K562 (cell line): ENCODE measurements around the gene TBL1X. TPM values are rescaled to one million over a fixed set of nuclear protein-coding genes. Genes with fewer than 3 reads are reported as not detected.

Experiments used
- ADNP ChIP-seq: fragments of 200-800 bp; sonication (Bioruptor generic); IDR thresholded peaks from 2 replicates; pipeline ENCODE4 v1.6.1; 2016; ENCODE audit warnings: missing genetic modification characterization, missing compliant biosample characterization
- ARID1B ChIP-seq: fragments of 450-650 bp; IDR thresholded peaks from 2 replicates; pipeline ENCODE4 v1.6.1; 2016; ENCODE audit warnings: antibody characterized with exemption, mild to moderate bottlenecking, inconsistent platforms
- BACH1 ChIP-seq: fragments of 200-800 bp; sonication (Bioruptor generic); IDR thresholded peaks from 2 replicates; pipeline ENCODE4 v1.6.1; 2016; ENCODE audit warnings: missing genetic modification characterization, missing compliant biosample characterization
- CBFA2T3 ChIP-seq: fragments of 450-650 bp; IDR thresholded peaks from 2 replicates; pipeline ENCODE4 v1.6.1; 2017
- CCNT2 ChIP-seq: IDR thresholded peaks from 2 replicates; pipeline ENCODE4 v1.6.1; 2011; ENCODE audit warnings: borderline replicate concordance, low read depth, mild to moderate bottlenecking, moderate library complexity, mixed read lengths, low read length; ENCODE audit not compliant: insufficient read length; ENCODE audit errors: extremely low read depth
- DPF2 ChIP-seq: fragments of 450-650 bp; IDR thresholded peaks from 2 replicates; pipeline ENCODE4 v1.6.1; 2016
- MCM3 ChIP-seq: fragments of 450-650 bp; IDR thresholded peaks from 2 replicates; pipeline ENCODE4 v1.6.1; 2016
- RCOR1 ChIP-seq, 2 experiments: IDR thresholded peaks; 2 replicates each; pipeline ENCODE4 v1.6.1; 2012; ENCODE audit warnings: low read depth in 2 of 2, low read length in 2 of 2, borderline replicate concordance in 1 of 2, improper control_type of control experiment in 1 of 2
- SIX5 ChIP-seq, 2 experiments: IDR thresholded peaks; 2 replicates each; pipeline ENCODE4 v1.6.1; 2011; ENCODE audit warnings: low read length in 2 of 2, borderline replicate concordance in 1 of 2, low read depth in 1 of 2, mild to moderate bottlenecking in 1 of 2, moderate library complexity in 1 of 2; ENCODE audit not compliant: insufficient read depth in 1 of 2
- SNRNP70 ChIP-seq: fragments of 200-400 bp; formaldehyde crosslinking; optimal IDR thresholded peaks from 2 replicates; pipeline ENCODE3; 2017; ENCODE audit warnings: low read depth, low read length
- STAT5A ChIP-seq: IDR thresholded peaks from 2 replicates; pipeline ENCODE4 v1.6.1; 2012; ENCODE audit warnings: low read length, inconsistent platforms, borderline replicate concordance
- STAT5B ChIP-seq: fragments of 250-450 bp; sonication (Bioruptor Pico); IDR thresholded peaks from 2 replicates; pipeline ENCODE4 v1.8.0; 2021; ENCODE audit warnings: mild to moderate bottlenecking, inconsistent platforms
- SUPT5H ChIP-seq: fragments of 450-650 bp; IDR thresholded peaks from 2 replicates; pipeline ENCODE4 v1.6.1; 2016
- ZC3H4 ChIP-seq: sonication (generic); formaldehyde crosslinking; IDR thresholded peaks from 2 replicates; pipeline ENCODE4 v1.9.0; 2021; ENCODE audit warnings: missing genetic modification reagents, borderline replicate concordance
- ZNF134 ChIP-seq: fragments of 250-450 bp; sonication (Bioruptor Pico); conservative IDR thresholded peaks from 2 replicates; pipeline ENCODE4 v1.4.0; 2020
- ZNF586 ChIP-seq: fragments of 450-650 bp; formaldehyde crosslinking; conservative IDR thresholded peaks from 2 replicates; pipeline ENCODE4 v1.4.0; 2020; ENCODE audit warnings: mild to moderate bottlenecking, moderate library complexity
- polyA plus RNA-seq, 8 experiments: library from polyadenylated mRNA; depleted of rRNA in 4 of 8; stranded (reverse) in 5 of 8; unstranded in 3 of 8; fragments of >200 nt; fragmentation: Nextera tagmentation in 2 of 8; fragmentation: Illumina TruSeq in 1 of 8; extraction: Ambion mirVana in 2 of 8; extraction: Trizol in 1 of 8; gene quantifications; 2 replicates each; pipeline versions ENCODE4 v1.2.1 to v1.2.3, GENCODE V29; 2011 to 2014; ENCODE audit warnings: inconsistent platforms in 1 of 8, missing spikeins in 1 of 8
- total RNA-seq, 7 experiments: library from RNA; depleted of rRNA in 6 of 7; stranded (reverse); fragments of >200 nt in 6 of 7; fragmentation: Illumina TruSeq in 2 of 7; extraction: Trizol in 2 of 7; gene quantifications; 2 replicates each; pipeline versions ENCODE4 v1.2.1 to v1.2.3, GENCODE V29; 2011 to 2021; ENCODE audit warnings: low replicate concordance in 1 of 7
- TF ChIP-seq, protein P1 (sequence below): sonication (generic); formaldehyde crosslinking; IDR thresholded peaks from 2 replicates; pipeline ENCODE4 v1.8.0; 2023; ENCODE audit warnings: mild to moderate bottlenecking, missing genetic modification reagents
- TF ChIP-seq, protein P2 (sequence below): fragments of 150-350 bp; conservative IDR thresholded peaks from 2 replicates; pipeline ENCODE4 v1.6.1; 2014; ENCODE audit warnings: low read length
- TF ChIP-seq, protein P3 (sequence below): fragments of 450-650 bp; formaldehyde crosslinking; IDR thresholded peaks from 2 replicates; pipeline ENCODE4 v1.4.0; 2020; ENCODE audit warnings: mild to moderate bottlenecking
- TF ChIP-seq, protein P4 (sequence below): fragments of 450-650 bp; formaldehyde crosslinking; IDR thresholded peaks from 2 replicates; pipeline ENCODE4 v1.4.0; 2020; ENCODE audit warnings: mild to moderate bottlenecking, moderate library complexity
- TF ChIP-seq, protein P5 (sequence below), 2 experiments: fragments of 450-650 bp in 1 of 2; sonication (generic) in 1 of 2; formaldehyde crosslinking; conservative IDR thresholded peaks; 2 replicates each; pipeline versions ENCODE4 v1.4.0 to v1.8.1; 2020 to 2022; ENCODE audit warnings: mild to moderate bottlenecking in 1 of 2, missing genetic modification reagents in 1 of 2

The TBL1X gene
- total and polyA plus RNA-seq, 9 of the 15 experiments (the other 6 are each of a cell fraction or from before 2014, with no cell fraction given) = 6.0 to 49.6 (median 19.7) TPM

DNA sequence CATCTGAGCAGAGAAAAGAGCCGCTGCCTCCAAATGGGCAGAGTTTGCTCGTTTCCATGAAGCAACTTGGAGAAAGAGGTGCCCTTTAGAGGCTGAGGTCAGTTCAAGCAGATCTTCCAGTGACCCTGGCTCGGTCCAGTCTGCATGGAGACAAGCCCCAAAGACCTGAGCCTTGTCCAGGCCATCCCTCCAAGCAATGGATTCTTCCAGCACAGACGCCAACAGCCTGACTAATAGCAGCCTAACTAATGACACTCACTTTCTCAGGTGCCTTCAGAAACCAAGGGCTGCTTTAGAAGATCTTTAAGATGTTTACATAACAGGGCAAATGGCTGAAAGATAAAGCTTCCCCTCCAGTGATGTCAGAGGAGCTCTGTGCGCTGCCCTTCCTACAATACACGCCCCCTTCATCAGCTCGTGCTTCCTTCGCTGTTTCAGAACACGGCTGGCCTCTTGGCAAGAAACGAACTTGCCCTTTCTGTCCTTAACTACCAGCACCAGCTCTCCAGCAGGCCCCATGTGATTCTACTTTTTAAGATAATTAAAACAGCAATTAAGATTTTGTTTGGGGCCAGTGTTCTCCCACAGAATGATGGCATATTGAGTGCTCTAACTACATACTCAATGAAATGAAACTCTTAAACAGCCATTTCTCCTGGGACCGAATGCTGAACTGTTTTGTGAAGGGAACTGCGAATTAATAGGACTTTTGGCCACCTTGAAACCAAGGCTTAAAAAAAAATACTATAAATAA, 181.8 kb downstream of the TBL1X start (continued):
- TF ChIP-seq DPF2 (0 out of 2 replicates have a peak, but pooled peaks have one; percentile 18), ADNP (no peak), CBFA2T3 (peak; percentile 53), ZC3H4 (no peak), SUPT5H (no peak), RCOR1 (IDR thresholded peaks at IDR 0.05; ENCODE audit: borderline replicate concordance in 1 of 2, low read depth in 2 of 2, low read length in 2 of 2) (peak in 1 of 2 experiments; percentile 50; a peak in 1 of 4 replicates), ARID1B (peak; percentile 42; the same call in 1 of the 2 replicates), STAT5B (CRISPR knock-in tag) (no peak), BACH1 (no peak), STAT5A (no peak), ZNF134 (no peak), CCNT2 (no peak), ZNF586 (CRISPR knock-in tag) (no peak), SNRNP70 (no peak), MCM3 (no peak), SIX5 (IDR thresholded peaks at IDR 0.05; ENCODE audit: borderline replicate concordance in 1 of 2, insufficient read depth in 1 of 2, low read depth in 1 of 2, low read length in 2 of 2) (no peak)
- TF ChIP-seq, protein P1, sequence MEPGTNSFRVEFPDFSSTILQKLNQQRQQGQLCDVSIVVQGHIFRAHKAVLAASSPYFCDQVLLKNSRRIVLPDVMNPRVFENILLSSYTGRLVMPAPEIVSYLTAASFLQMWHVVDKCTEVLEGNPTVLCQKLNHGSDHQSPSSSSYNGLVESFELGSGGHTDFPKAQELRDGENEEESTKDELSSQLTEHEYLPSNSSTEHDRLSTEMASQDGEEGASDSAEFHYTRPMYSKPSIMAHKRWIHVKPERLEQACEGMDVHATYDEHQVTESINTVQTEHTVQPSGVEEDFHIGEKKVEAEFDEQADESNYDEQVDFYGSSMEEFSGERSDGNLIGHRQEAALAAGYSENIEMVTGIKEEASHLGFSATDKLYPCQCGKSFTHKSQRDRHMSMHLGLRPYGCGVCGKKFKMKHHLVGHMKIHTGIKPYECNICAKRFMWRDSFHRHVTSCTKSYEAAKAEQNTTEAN (CRISPR knock-in tag) = no peak
- TF ChIP-seq, protein P2, sequence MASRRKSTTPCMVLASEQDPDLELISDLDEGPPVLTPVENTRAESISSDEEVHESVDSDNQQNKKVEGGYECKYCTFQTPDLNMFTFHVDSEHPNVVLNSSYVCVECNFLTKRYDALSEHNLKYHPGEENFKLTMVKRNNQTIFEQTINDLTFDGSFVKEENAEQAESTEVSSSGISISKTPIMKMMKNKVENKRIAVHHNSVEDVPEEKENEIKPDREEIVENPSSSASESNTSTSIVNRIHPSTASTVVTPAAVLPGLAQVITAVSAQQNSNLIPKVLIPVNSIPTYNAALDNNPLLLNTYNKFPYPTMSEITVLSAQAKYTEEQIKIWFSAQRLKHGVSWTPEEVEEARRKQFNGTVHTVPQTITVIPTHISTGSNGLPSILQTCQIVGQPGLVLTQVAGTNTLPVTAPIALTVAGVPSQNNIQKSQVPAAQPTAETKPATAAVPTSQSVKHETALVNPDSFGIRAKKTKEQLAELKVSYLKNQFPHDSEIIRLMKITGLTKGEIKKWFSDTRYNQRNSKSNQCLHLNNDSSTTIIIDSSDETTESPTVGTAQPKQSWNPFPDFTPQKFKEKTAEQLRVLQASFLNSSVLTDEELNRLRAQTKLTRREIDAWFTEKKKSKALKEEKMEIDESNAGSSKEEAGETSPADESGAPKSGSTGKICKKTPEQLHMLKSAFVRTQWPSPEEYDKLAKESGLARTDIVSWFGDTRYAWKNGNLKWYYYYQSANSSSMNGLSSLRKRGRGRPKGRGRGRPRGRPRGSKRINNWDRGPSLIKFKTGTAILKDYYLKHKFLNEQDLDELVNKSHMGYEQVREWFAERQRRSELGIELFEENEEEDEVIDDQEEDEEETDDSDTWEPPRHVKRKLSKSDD = no peak
- TF ChIP-seq, protein P3, sequence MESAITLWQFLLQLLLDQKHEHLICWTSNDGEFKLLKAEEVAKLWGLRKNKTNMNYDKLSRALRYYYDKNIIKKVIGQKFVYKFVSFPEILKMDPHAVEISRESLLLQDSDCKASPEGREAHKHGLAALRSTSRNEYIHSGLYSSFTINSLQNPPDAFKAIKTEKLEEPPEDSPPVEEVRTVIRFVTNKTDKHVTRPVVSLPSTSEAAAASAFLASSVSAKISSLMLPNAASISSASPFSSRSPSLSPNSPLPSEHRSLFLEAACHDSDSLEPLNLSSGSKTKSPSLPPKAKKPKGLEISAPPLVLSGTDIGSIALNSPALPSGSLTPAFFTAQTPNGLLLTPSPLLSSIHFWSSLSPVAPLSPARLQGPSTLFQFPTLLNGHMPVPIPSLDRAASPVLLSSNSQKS (CRISPR knock-in tag) = no peak
- TF ChIP-seq, protein P4, sequence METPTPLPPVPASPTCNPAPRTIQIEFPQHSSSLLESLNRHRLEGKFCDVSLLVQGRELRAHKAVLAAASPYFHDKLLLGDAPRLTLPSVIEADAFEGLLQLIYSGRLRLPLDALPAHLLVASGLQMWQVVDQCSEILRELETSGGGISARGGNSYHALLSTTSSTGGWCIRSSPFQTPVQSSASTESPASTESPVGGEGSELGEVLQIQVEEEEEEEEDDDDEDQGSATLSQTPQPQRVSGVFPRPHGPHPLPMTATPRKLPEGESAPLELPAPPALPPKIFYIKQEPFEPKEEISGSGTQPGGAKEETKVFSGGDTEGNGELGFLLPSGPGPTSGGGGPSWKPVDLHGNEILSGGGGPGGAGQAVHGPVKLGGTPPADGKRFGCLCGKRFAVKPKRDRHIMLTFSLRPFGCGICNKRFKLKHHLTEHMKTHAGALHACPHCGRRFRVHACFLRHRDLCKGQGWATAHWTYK = no peak
- TF ChIP-seq, protein P5, sequence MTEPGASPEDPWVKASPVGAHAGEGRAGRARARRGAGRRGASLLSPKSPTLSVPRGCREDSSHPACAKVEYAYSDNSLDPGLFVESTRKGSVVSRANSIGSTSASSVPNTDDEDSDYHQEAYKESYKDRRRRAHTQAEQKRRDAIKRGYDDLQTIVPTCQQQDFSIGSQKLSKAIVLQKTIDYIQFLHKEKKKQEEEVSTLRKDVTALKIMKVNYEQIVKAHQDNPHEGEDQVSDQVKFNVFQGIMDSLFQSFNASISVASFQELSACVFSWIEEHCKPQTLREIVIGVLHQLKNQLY (CRISPR knock-in tag; conservative IDR thresholded peaks at IDR 0.05) = no peak
